Endodermal cell (in vitro differentiated cells): ENCODE results near the gene ABHD2. TPM values are rescaled to one million over a fixed set of nuclear protein-coding genes. Genes with fewer than 3 reads are reported as not detected.

ENCODE experiments used
- DNase-seq: peaks from one replicate; pipeline ENCODE4 v3.0.0-alpha.2; 2017
- H3K27ac ChIP-seq: 2 replicates; pipeline ENCODE4 v1.5.1; 2013; ENCODE audit warnings: mild to moderate bottlenecking, low read depth, low read length, moderate library complexity
- H3K27me3 ChIP-seq: 2 replicates; pipeline ENCODE4 v1.6.1; 2013; ENCODE audit warnings: mild to moderate bottlenecking, low read length, moderate library complexity; ENCODE audit not compliant: insufficient read depth, control insufficient read depth, poor library complexity, severe bottlenecking
- H3K36me3 ChIP-seq: 2 replicates; pipeline ENCODE4 v1.7.0; 2013; ENCODE audit warnings: mild to moderate bottlenecking, low read length, moderate library complexity; ENCODE audit not compliant: control insufficient read depth, insufficient read depth
- H3K4me1 ChIP-seq: one replicate; pipeline ENCODE4 v1.7.0; 2013; ENCODE audit warnings: low read length; ENCODE audit not compliant: control insufficient read depth, insufficient read depth
- H3K4me3 ChIP-seq: 2 replicates; pipeline ENCODE4 v1.5.1; 2013; ENCODE audit warnings: mild to moderate bottlenecking, low read length, moderate library complexity
- H3K9ac ChIP-seq: 2 replicates; pipeline ENCODE4 v1.6.1; 2013; ENCODE audit warnings: mild to moderate bottlenecking, low read length, moderate library complexity; ENCODE audit not compliant: poor library complexity, severe bottlenecking; ENCODE audit errors: extremely low read depth
- H3K9me3 ChIP-seq: 2 replicates; pipeline ENCODE4 v1.6.1; 2013; ENCODE audit warnings: mild to moderate bottlenecking, low read length, moderate library complexity; ENCODE audit not compliant: control insufficient read depth
- H3K27ac Mint-ChIP-seq: 2 replicates; pipeline ENCODE4 v1.8.0; 2020; ENCODE audit warnings: mixed read lengths
- H3K27me3 Mint-ChIP-seq: 2 replicates; pipeline ENCODE4 v1.8.0; 2021; ENCODE audit warnings: mild to moderate bottlenecking, mixed read lengths; ENCODE audit not compliant: insufficient read depth
- H3K36me3 Mint-ChIP-seq: 2 replicates; pipeline ENCODE4 v1.8.0; 2020; ENCODE audit warnings: low read depth, mixed read lengths
- H3K4me1 Mint-ChIP-seq: 2 replicates; pipeline ENCODE4 v1.8.0; 2020; ENCODE audit warnings: mixed read lengths
- H3K4me3 Mint-ChIP-seq: 2 replicates; pipeline ENCODE4 v1.8.0; 2020; ENCODE audit warnings: mild to moderate bottlenecking, moderate library complexity, mixed read lengths
- H3K9me3 Mint-ChIP-seq: 2 replicates; pipeline ENCODE4 v1.8.0; 2020; ENCODE audit warnings: mild to moderate bottlenecking, mixed read lengths
- WGBS, 2 experiments: methylation state at CpG; one replicate each; pipeline versions ENCODE4 v1.1.5 to v1.1.7; 2013; ENCODE audit warnings: missing lambda C conversion rate in 2 of 2, mixed read lengths in 1 of 2; ENCODE audit not compliant: insufficient coverage in 1 of 2, insufficient read length in 1 of 2; 5-methylcytosine and 5-hydroxymethylcytosine counted together
- total RNA-seq, 2 donors: library from RNA; stranded (reverse); fragmentation: NEBNext Ultra II Directional in 1 of 2; extraction: Animal tissue kit (Norgen Biotek cat#: 25700) in 1 of 2; gene quantifications; 2 replicates in 1 of 2; 3 replicates in 1 of 2; pipeline ENCODE4 v1.2.1, GENCODE V29; 2021
- TF ChIP-seq, protein P1 (sequence below): fragments of 200-600 bp; sonication (generic); conservative IDR thresholded peaks from 2 replicates; pipeline ENCODE4 v1.5.0; 2021; ENCODE audit warnings: antibody characterized with exemption, mild to moderate bottlenecking

ABHD2 gene
- total RNA-seq, 2 donors from 2014 or later, result 24.1 to 26.0 TPM

DNA sequence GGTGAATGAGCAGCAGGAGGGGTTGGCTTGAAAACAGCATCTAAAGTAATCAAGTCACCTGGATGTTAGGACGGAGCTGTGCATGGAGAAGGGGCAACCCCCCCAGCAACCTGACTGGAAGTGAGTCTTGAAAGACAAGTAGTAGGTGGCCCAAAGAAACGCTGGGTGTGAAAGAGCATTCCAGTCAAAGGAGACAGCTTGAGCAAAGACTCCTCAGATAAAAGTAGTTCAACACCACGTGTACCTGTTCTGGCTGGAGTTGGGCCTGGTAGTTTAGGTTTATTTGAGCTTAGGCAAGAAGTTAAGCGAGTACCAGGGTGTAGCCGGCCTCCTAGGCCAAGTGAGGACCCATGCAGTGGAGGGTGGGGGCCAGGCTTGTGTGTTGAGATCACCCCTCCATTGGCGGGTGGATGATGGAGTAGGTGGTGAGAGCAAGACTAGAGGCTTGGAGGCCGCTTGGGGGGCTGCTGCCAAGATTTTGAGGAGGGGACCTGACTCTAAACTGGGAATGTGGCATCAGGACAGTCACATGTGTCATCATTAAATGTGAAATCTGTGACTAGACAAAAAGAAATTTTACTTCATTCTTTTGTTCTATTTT, 61.3 kb downstream of the ABHD2 start:
- H3K27ac ChIP-seq, result no peak overlapping the region
- WGBS, 2 experiments, result 88% methylated on average over 3 to 7 of the region's 7 CpGs
- Mint-ChIP-seq H3K27me3 (no peaks in the 10 kb centered on the region), H3K36me3 (peaks cover 15% of the 10 kb centered on the region), H3K9me3 (no peaks in the 10 kb centered on the region), H3K27ac (no peak overlapping the region), H3K4me3 (no peak overlapping the region), H3K4me1 (peaks cover 20% of the 10 kb centered on the region)
- H3K9me3 ChIP-seq, result no peaks in the 10 kb centered on the region
- H3K36me3 ChIP-seq, result peaks cover 24% of the 10 kb centered on the region
- no peak for DNase-seq
- no peak overlapping the region for H3K4me3 ChIP-seq
- no peak overlapping the region for H3K9ac ChIP-seq
- H3K4me1 ChIP-seq, result no peaks in the 10 kb centered on the region
- TF ChIP-seq, protein P1, sequence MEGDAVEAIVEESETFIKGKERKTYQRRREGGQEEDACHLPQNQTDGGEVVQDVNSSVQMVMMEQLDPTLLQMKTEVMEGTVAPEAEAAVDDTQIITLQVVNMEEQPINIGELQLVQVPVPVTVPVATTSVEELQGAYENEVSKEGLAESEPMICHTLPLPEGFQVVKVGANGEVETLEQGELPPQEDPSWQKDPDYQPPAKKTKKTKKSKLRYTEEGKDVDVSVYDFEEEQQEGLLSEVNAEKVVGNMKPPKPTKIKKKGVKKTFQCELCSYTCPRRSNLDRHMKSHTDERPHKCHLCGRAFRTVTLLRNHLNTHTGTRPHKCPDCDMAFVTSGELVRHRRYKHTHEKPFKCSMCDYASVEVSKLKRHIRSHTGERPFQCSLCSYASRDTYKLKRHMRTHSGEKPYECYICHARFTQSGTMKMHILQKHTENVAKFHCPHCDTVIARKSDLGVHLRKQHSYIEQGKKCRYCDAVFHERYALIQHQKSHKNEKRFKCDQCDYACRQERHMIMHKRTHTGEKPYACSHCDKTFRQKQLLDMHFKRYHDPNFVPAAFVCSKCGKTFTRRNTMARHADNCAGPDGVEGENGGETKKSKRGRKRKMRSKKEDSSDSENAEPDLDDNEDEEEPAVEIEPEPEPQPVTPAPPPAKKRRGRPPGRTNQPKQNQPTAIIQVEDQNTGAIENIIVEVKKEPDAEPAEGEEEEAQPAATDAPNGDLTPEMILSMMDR, result no peak
- H3K27me3 ChIP-seq, result no peaks in the 10 kb centered on the region

DNA sequence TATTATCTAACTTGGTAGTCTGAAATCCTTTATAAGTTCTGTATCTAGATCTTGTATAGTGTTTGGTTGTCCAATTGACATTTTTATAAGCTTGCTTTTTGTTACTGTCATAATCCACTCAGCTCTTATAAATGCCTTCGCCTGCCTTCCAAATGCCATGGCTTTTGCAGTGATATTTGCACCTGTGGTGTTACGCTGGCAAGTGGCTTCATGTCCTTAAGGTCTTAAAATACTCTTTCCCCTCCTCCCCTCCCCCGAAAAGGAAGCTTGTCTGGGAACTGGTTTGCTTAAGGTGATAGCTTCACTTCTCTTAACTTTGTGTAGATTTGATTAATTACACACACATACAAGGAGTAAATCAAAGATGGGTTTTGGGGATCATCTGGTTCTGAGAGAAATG, 62.0 kb downstream of the ABHD2 start:
- Histone ChIP-seq H3K27me3 (no peaks in the 10 kb centered on the region), H3K4me3 (peak overlapping the region; percentile 13), H3K36me3 (peaks cover 28% of the 10 kb centered on the region), H3K4me1 (no peaks in the 10 kb centered on the region), H3K9me3 (no peaks in the 10 kb centered on the region), H3K27ac (no peak overlapping the region), H3K9ac (no peak overlapping the region)
- TF ChIP-seq, protein P1, result no peak
- no peak overlapping the region for H3K27ac Mint-ChIP-seq
- no peaks in the 10 kb centered on the region for H3K9me3 Mint-ChIP-seq
- no peak for DNase-seq
- H3K36me3 Mint-ChIP-seq, result peaks cover 17% of the 10 kb centered on the region
- H3K27me3 Mint-ChIP-seq, result no peaks in the 10 kb centered on the region
- H3K4me1 Mint-ChIP-seq, result peaks cover 20% of the 10 kb centered on the region
- WGBS, 2 experiments, result 87% methylated on average over 3 of the region's 3 CpGs; no CpG with 5 or more reads in 1 of the 2 experiments
- no peak overlapping the region for H3K4me3 Mint-ChIP-seq

DNA sequence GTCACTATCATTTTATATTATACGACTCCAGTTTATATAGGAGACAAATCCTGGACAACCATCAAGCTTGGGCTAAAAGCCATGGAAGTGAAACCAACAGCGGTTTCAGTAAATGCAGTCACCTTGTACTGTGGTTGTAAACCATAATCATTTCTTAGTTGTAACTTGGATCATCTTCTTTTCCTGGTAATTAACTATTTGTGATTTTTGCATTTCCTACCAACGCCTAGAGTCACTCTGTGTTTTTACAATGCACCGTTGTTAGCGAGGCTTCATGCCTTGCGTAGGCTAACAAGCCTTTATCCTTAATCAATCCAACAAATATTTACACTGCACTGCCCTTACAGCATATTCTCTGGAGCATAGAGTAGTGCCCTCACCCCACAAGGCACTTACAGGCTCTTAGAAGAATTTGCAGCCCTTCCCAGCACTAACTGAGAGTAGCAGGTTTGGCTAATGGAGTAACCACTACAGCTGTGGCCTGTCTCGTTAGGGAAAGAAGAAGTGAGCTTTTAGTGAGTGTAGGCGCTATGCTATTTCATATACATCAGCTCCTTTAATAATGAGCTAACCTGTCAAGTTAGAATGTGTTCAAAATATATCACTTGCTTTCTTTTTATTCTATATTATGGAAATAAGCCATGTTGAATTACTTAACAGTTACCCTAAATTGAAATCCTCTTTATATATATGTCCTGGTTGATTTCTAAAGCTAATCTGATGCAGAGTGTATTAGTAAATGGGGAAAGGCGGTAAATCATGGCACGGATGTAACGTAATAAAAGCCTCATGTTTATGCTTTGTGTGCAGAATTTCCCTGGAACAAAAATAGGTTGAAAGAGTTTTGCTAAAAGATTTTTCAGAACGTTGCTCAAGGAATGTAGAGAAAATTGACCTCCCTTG, 62.8 kb downstream of the ABHD2 start:
- no peaks in the 10 kb centered on the region for H3K9me3 Mint-ChIP-seq
- H3K36me3 Mint-ChIP-seq, result peaks cover 22% of the 10 kb centered on the region
- Histone ChIP-seq H3K9ac (no peak overlapping the region), H3K9me3 (no peaks in the 10 kb centered on the region), H3K4me1 (no peaks in the 10 kb centered on the region), H3K27me3 (no peaks in the 10 kb centered on the region), H3K27ac (no peak overlapping the region), H3K4me3 (peak overlapping the region; percentile 13), H3K36me3 (peaks cover 33% of the 10 kb centered on the region)
- WGBS, 2 experiments, result 89 to 90% methylated on average over 10 to 11 of the region's 12 CpGs
- H3K4me3 Mint-ChIP-seq, result no peak overlapping the region
- DNase-seq, result no peak
- H3K4me1 Mint-ChIP-seq, result peaks cover 20% of the 10 kb centered on the region
- H3K27me3 Mint-ChIP-seq, result no peaks in the 10 kb centered on the region
- H3K27ac Mint-ChIP-seq, result peak overlapping the region; percentile 48
- TF ChIP-seq, protein P1, result no peak
